HG02759 (cell line): ENCODE measurements around the gene MYO1E.
"Not testable (repeated sequence)": the region's sequence is repeated elsewhere in the genome, so short reads cannot be mapped to it uniquely, and the experiment has no call there.

Experiments
- ATAC-seq: cut with Tn5 transposase; IDR thresholded peaks from one replicate; pipeline ENCODE4 v1.9.1; 2021; ENCODE audit warnings: mild to moderate bottlenecking, moderate library complexity; ENCODE audit not compliant: unreplicated experiment

Gene MYO1E

GRCh38 chr15:59372352-59373211 lies at the start of gene MYO1E:
Gene MYO1E (minus strand): TSS chr15:59372871. CDS start chr15:59372500, 371 bp downstream.
- ATAC-seq: peak; percentile 53

GRCh38 chr15:59420986-59421618 lies 48.4 kb upstream of the MYO1E start:
- no peak for ATAC-seq

DNA sequence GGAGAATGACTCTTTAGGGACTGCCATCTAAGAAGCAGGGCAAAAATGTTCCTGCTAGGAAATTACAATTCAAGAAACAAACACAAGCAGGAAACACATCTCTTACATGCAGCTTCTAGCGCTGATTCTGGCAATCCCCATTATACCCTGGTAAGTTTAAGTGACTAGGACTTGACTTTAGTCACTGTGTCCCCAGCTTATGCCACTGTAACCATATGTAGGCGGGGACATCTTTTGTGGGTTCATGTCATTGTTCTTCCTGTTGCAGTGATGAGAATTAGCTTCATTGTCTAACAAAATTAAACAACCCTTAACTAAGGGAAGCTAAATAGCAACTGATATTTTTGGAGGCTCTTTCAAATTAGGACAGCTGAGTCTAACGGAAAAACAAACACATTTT lies 47.4 kb upstream of the MYO1E start:
- no peak for ATAC-seq

- no peak for ATAC-seq
Observed at GRCh38 chr15:59419170-59419569, 46.5 kb upstream of the MYO1E start.

DNA sequence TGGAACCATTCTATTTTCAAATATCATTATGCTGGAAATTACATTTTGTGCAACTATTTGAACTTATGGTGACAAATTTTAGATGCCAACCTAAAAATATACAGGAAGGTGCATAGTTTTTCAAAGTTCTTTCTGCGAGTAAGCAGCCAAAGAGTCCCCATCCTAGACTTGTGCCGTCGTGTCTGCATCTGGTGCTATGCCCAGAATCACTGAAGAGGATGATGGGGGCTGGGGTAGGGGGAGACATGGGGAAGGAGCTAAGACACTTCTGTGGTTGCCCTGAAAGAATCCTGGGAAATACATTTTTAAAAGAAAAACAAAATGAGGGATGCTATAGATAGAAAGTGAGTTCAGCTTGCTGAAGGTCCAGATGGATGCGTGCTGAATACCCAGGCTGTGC lies 44.1 kb upstream of the MYO1E start:
- no peak for ATAC-seq

- ATAC-seq: no peak
Observed at GRCh38 chr15:59413577-59413976, 40.9 kb upstream of the MYO1E start.

- no peak for ATAC-seq
Observed at GRCh38 chr15:59410391-59410896, 37.8 kb upstream of the MYO1E start.

GRCh38 chr15:59407946-59408345 lies 35.3 kb upstream of the MYO1E start:
- no peak for ATAC-seq

GRCh38 chr15:59406446-59406845 lies 33.8 kb upstream of the MYO1E start:
- no peak for ATAC-seq

- no peak for ATAC-seq
Observed at GRCh38 chr15:59405079-59405478, 32.4 kb upstream of the MYO1E start.

- ATAC-seq: no peak
Observed at GRCh38 chr15:59401824-59402569, 29.3 kb upstream of the MYO1E start.

- ATAC-seq: not testable (repeated sequence)
Observed at GRCh38 chr15:59401051-59401823, 28.6 kb upstream of the MYO1E start.

- ATAC-seq: no peak
Observed at GRCh38 chr15:59400103-59400813, 27.6 kb upstream of the MYO1E start.

- ATAC-seq: peak; percentile 89
Observed at GRCh38 chr15:59399465-59400102, 26.9 kb upstream of the MYO1E start.

DNA sequence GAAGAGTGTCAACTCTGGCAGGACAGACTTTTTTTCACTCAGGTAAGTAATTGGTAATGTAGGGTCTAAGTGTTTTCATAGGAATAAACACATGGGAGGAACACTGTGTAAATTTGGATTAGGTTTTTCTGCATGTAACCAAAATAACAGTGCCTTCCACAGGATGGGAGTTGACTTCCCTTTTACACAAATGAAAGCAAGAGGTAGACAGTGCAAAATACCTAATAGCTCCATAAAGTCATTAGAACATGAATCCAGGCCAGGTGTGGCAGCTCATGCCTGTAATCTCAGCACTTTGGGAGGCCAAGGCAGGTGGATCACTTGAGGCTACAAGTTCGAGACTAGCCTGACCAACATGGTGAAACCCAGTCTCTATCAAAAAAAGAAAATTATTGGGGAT lies 25.5 kb upstream of the MYO1E start:
- ATAC-seq: no peak

GRCh38 chr15:59396679-59397078 lies 24.0 kb upstream of the MYO1E start:
- no peak for ATAC-seq

GRCh38 chr15:59396211-59396610 lies 23.5 kb upstream of the MYO1E start:
- ATAC-seq: no peak

- no peak for ATAC-seq
Observed at GRCh38 chr15:59394166-59394661, 21.5 kb upstream of the MYO1E start.

GRCh38 chr15:59392299-59392698 lies 19.6 kb upstream of the MYO1E start:
- ATAC-seq: no peak
